ENCODE results near the gene NRG3.

- TF ChIP-seq YY1 (IDR thresholded peaks at IDR 0.05; ENCODE audit: insufficient read depth, insufficient read length): no peak
- TF ChIP-seq SUZ12 (IDR thresholded peaks at IDR 0.05; ENCODE audit: extremely low read depth, insufficient read depth, insufficient read length): no peak
Measured at GRCh38 chr10:82815680-82816079, 940.7 kb downstream of the NRG3 start.

Data from NT2/D1 (cell line).